HG02642 (cell line): ENCODE measurements around the gene RARG.
"Not testable (repeated sequence)": the region's sequence is repeated elsewhere in the genome, so short reads cannot be mapped to it uniquely, and the experiment has no call there.

Experiments
- ATAC-seq: cut with Tn5 transposase; IDR thresholded peaks from one replicate; pipeline ENCODE4 v1.9.1; 2021; ENCODE audit warnings: mild to moderate bottlenecking; ENCODE audit not compliant: unreplicated experiment, poor library complexity

Gene RARG

GRCh38 chr12:53178803-53179202 is 53.2 kb downstream of the RARG start:
- not testable (repeated sequence) for ATAC-seq

GRCh38 chr12:53177447-53177846 is 54.6 kb downstream of the RARG start:
- ATAC-seq = not testable (repeated sequence)

GRCh38 chr12:53176750-53177149 is 55.3 kb downstream of the RARG start:
- no peak for ATAC-seq

- no peak for ATAC-seq
Measured at GRCh38 chr12:53174881-53175491, 57.0 kb downstream of the RARG start.

- ATAC-seq = no peak
Measured at GRCh38 chr12:53173085-53173715, 58.8 kb downstream of the RARG start.

GRCh38 chr12:53172352-53172751 is 59.7 kb downstream of the RARG start:
- no peak for ATAC-seq

GRCh38 chr12:53171725-53172329 is 60.2 kb downstream of the RARG start:
- no peak for ATAC-seq

- no peak for ATAC-seq
Measured at GRCh38 chr12:53170876-53171724, 60.9 kb downstream of the RARG start.

GRCh38 chr12:53170215-53170614 is 61.8 kb downstream of the RARG start:
- no peak for ATAC-seq

GRCh38 chr12:53169644-53170043 is 62.4 kb downstream of the RARG start:
- ATAC-seq = no peak

GRCh38 chr12:53166837-53167236 is 65.2 kb downstream of the RARG start:
- no peak for ATAC-seq

- not testable (repeated sequence) for ATAC-seq
Measured at GRCh38 chr12:53163008-53163407, 69.0 kb downstream of the RARG start.

- ATAC-seq = no peak
Measured at GRCh38 chr12:53161119-53161911, 70.7 kb downstream of the RARG start.

GRCh38 chr12:53160673-53161072 is 71.3 kb downstream of the RARG start:
- ATAC-seq = no peak
